Measurements from ENCODE around the gene DIP2C.
"Not testable (repeated sequence)": the region's sequence is repeated elsewhere in the genome, so short reads cannot be mapped to it uniquely, and the experiment has no call there.

The DIP2C gene

GRCh38 chr10:517241-517830 lies 172.1 kb downstream of the DIP2C start:
- DNase-seq (ENCODE audit: low spot score) = no peak
- TF ChIP-seq CTCF (IDR thresholded peaks at IDR 0.05; ENCODE audit: borderline replicate concordance, control extremely low read depth, extremely low read depth, insufficient read depth, missing control alignments) = no peak
- in situ Hi-C loops (cut with MboI; ENCODE audit: low sequenced_read_pairs, unreplicated experiment) = loop anchor here (25.0 kb wide), 1 partner anchor 270 kb away; no protein-coding TSS in a partner anchor

- in situ Hi-C loops (cut with MboI; ENCODE audit: low sequenced_read_pairs, unreplicated experiment) = loop anchor here (25.0 kb wide), 1 partner anchor 271 kb away; no protein-coding TSS in a partner anchor
- DNase-seq (ENCODE audit: low spot score) = no peak
- no peak for TF ChIP-seq CTCF (IDR thresholded peaks at IDR 0.05; ENCODE audit: borderline replicate concordance, control extremely low read depth, extremely low read depth, insufficient read depth, missing control alignments)
These were observed 172.7 kb downstream of the DIP2C start for GRCh38 chr10:516764-517163.

DNA sequence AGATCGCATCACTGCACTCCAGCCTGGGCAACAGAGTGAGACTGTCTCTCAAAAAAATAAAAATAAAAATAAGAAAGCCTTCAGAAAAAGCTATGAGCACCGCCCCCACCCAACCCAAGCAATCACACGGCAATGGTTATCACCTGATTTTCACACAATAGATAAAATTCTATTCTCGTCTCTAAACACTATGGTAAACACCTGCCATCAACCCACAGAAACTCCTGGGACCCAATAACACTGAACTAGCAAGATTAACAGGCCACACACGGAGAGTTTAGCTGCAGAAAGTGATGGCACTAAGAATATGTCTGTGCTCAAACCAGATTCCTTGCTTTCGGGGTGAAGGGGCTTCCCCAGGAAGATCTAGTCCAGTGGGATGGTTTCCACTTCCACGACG lies 173.8 kb downstream of the DIP2C start:
- in situ Hi-C loops (cut with MboI; ENCODE audit: low sequenced_read_pairs, unreplicated experiment) = loop anchor here (25.0 kb wide), 1 partner anchor 272 kb away; no protein-coding TSS in a partner anchor
- no peak for TF ChIP-seq CTCF (IDR thresholded peaks at IDR 0.05; ENCODE audit: borderline replicate concordance, control extremely low read depth, extremely low read depth, insufficient read depth, missing control alignments)
- DNase-seq (ENCODE audit: low spot score) = peak; percentile 59

GRCh38 chr10:514137-514671 lies 175.3 kb downstream of the DIP2C start:
- in situ Hi-C loops (cut with MboI; ENCODE audit: low sequenced_read_pairs, unreplicated experiment) = loop anchor here (25.0 kb wide), 1 partner anchor 273 kb away; no protein-coding TSS in a partner anchor
- no peak for TF ChIP-seq CTCF (IDR thresholded peaks at IDR 0.05; ENCODE audit: borderline replicate concordance, control extremely low read depth, extremely low read depth, insufficient read depth, missing control alignments)
- DNase-seq (ENCODE audit: low spot score) = no peak

GRCh38 chr10:513393-513792 lies 176.1 kb downstream of the DIP2C start:
- DNase-seq (ENCODE audit: low spot score) = peak; percentile 59
- no peak for TF ChIP-seq CTCF (IDR thresholded peaks at IDR 0.05; ENCODE audit: borderline replicate concordance, control extremely low read depth, extremely low read depth, insufficient read depth, missing control alignments)
- in situ Hi-C loops (cut with MboI; ENCODE audit: low sequenced_read_pairs, unreplicated experiment) = loop anchor here (25.0 kb wide), 1 partner anchor 274 kb away; no protein-coding TSS in a partner anchor

GRCh38 chr10:512661-513060 lies 176.8 kb downstream of the DIP2C start:
- in situ Hi-C loops (cut with MboI; ENCODE audit: low sequenced_read_pairs, unreplicated experiment) = loop anchor here (25.0 kb wide), 1 partner anchor 275 kb away; no protein-coding TSS in a partner anchor
- not testable (repeated sequence) for DNase-seq (ENCODE audit: low spot score)

GRCh38 chr10:511849-512191 lies 177.6 kb downstream of the DIP2C start:
- no peak for DNase-seq (ENCODE audit: low spot score)
- in situ Hi-C loops (cut with MboI; ENCODE audit: low sequenced_read_pairs, unreplicated experiment) = loop anchor here (25.0 kb wide), 1 partner anchor 275 kb away; no protein-coding TSS in a partner anchor
- no peak for TF ChIP-seq CTCF (IDR thresholded peaks at IDR 0.05; ENCODE audit: borderline replicate concordance, control extremely low read depth, extremely low read depth, insufficient read depth, missing control alignments)

Data from GM13976 (cell line).